HUES48 (cell line): ENCODE results near the gene BMAL1.

Experiments
- H3K27ac ChIP-seq: one replicate; pipeline ENCODE4 v1.7.0; 2013; ENCODE audit warnings: low read depth, low read length, inconsistent platforms
- H3K27me3 ChIP-seq: 2 replicates; pipeline ENCODE4 v1.6.1; 2013; ENCODE audit warnings: mild to moderate bottlenecking, low read length; ENCODE audit not compliant: control insufficient read depth, insufficient read depth
- H3K36me3 ChIP-seq: 2 replicates; pipeline ENCODE4 v1.6.1; 2013; ENCODE audit warnings: low read length; ENCODE audit not compliant: control insufficient read depth, insufficient read depth
- H3K4me1 ChIP-seq: 2 replicates; pipeline ENCODE4 v1.6.1; 2013; ENCODE audit warnings: mild to moderate bottlenecking, low read length; ENCODE audit not compliant: control insufficient read depth, insufficient read depth
- H3K4me3 ChIP-seq: 2 replicates; pipeline ENCODE4 v1.5.1; 2013; ENCODE audit warnings: mild to moderate bottlenecking, low read depth, low read length
- H3K9ac ChIP-seq: 2 replicates; pipeline ENCODE4 v1.6.1; 2013; ENCODE audit warnings: mild to moderate bottlenecking, low read depth, low read length, moderate library complexity
- H3K9me3 ChIP-seq: 2 replicates; pipeline ENCODE4 v1.6.1; 2013; ENCODE audit warnings: low read length; ENCODE audit not compliant: control insufficient read depth, insufficient read depth

BMAL1 gene

DNA sequence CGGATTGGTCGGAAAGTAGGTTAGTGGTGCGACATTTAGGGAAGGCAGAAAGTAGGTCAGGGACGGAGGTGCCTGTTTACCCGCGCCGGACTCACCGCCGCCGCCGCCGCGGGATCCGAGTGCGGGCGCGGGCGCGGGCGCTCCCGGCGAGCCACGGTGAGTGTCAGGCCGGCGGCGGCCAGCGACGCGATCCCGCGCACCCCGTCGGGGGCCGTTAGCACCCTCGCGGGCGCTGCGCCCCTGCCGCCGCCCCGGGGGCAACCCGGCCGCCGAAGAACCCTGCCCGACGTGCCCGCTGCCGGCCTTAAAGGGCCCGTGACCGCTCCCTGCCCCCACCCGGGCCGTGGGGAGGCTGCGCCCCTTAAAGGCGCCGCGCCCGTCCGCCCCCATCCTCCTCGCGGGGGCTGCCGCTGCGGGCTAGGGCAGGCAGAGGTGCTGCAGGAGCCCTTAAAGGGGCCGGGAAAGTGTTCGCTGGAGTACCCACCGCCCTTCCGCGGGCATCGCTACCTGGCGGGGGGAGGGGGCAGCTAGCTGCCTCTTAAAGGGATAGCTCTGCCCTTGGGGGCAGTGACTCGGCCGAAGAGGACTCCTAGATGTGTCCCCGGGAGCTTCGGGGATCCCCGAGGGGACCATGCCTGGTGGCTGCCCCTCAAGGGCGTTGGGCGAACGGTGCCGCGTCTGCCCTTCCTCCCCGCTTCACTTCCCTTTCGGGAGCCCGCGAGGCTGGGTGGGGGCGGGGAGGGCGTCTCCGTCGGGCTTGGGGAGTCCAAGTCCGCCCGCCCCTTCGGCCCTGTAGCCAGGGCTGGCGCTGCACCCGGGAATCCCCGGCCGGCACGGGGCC is at the start of gene BMAL1:
BMAL1 (plus strand) TSS at position 23 of the 841 bp plus-strand sequence. CDS start 76,519 bp downstream, outside the sequence.
- H3K4me1 ChIP-seq = peaks cover 11% of the 10 kb centered on the region; the same call in 1 of the 2 replicates
- H3K36me3 ChIP-seq = no peaks in the 10 kb centered on the region
- no peaks in the 10 kb centered on the region for H3K9me3 ChIP-seq
- H3K27ac ChIP-seq = no peak within 1 kb of the TSS
- no peak within 1 kb of the TSS; the same call in 1 of the 2 replicates for H3K9ac ChIP-seq
- H3K4me3 ChIP-seq = peak within 1 kb of the TSS; percentile 76
- peaks cover 72% of the 10 kb centered on the region for H3K27me3 ChIP-seq

DNA sequence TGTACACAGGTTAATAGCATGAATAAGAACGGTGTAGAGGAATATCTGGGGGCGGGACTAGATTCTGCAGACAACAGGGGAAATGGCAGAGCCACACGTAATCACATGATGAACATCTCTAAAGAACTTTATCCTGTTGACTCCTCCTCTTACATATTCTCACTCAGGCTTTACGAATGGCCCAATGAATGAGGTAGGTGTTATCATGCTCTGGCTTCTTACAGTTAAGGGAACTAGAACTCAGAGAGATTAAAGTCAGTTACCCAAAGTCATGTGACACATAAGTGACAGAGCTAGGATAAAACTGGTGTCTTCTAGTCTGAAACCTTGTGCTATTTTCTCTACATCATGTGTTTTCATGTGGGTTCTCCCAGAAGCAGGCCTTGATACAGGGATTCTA is 49.0 kb upstream of the BMAL1 start:
- H3K36me3 ChIP-seq = no peaks in the 10 kb centered on the region
- no peaks in the 10 kb centered on the region for H3K4me1 ChIP-seq
- H3K9ac ChIP-seq = no peak overlapping the region
- H3K27ac ChIP-seq = no peak overlapping the region
- no peaks in the 10 kb centered on the region for H3K9me3 ChIP-seq
- no peaks in the 10 kb centered on the region for H3K27me3 ChIP-seq
- no peak overlapping the region for H3K4me3 ChIP-seq

- H3K27ac ChIP-seq = no peak overlapping the region
- no peaks in the 10 kb centered on the region for H3K9me3 ChIP-seq
- no peaks in the 10 kb centered on the region for H3K36me3 ChIP-seq
- H3K9ac ChIP-seq = no peak overlapping the region
- no peaks in the 10 kb centered on the region for H3K4me1 ChIP-seq
- no peaks in the 10 kb centered on the region for H3K27me3 ChIP-seq
- H3K4me3 ChIP-seq = no peak overlapping the region
Observed at GRCh38 chr11:13229136-13229535, 48.5 kb upstream of the BMAL1 start.

DNA sequence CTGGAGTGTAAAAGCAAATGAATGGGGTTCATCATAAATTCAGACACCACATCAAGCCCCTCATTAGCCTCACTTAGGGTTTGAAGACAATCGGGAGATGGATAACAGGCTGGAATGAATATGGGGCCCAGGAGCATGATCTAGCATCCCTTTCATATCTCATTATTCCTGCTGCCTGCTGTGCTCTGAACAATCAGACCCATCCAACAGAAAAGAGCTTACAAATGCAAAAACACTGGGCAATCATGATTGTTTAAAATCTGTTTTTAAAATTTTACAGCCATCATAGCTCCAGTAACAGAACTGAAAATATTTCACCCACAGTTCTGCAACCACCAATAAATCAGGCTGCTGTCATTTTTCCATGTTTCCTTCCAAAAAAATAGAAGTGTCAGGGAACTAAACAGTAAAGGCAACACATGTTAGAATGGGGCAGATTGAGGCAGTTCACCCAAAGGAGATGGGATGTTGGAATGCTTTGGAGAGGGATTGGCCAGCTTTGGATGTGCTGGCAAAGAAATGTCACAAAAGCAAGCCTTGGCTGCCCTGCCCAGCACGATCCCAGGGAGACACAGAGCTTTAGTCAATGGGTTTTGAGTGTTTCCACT is 47.8 kb upstream of the BMAL1 start:
- no peaks in the 10 kb centered on the region for H3K9me3 ChIP-seq
- no peaks in the 10 kb centered on the region for H3K27me3 ChIP-seq
- H3K4me1 ChIP-seq = no peaks in the 10 kb centered on the region
- no peaks in the 10 kb centered on the region for H3K36me3 ChIP-seq
- H3K9ac ChIP-seq = no peak overlapping the region
- no peak overlapping the region for H3K27ac ChIP-seq
- no peak overlapping the region for H3K4me3 ChIP-seq

GRCh38 chr11:13233173-13233745 is 44.3 kb upstream of the BMAL1 start:
- Histone ChIP-seq H3K9me3 (no peaks in the 10 kb centered on the region), H3K36me3 (no peaks in the 10 kb centered on the region), H3K4me3 (no peak overlapping the region), H3K27ac (no peak overlapping the region), H3K27me3 (no peaks in the 10 kb centered on the region), H3K9ac (no peak overlapping the region), H3K4me1 (no peaks in the 10 kb centered on the region)

GRCh38 chr11:13235895-13236294 is 41.7 kb upstream of the BMAL1 start:
- Histone ChIP-seq H3K27me3 (no peaks in the 10 kb centered on the region), H3K4me1 (no peaks in the 10 kb centered on the region), H3K27ac (no peak overlapping the region), H3K36me3 (no peaks in the 10 kb centered on the region), H3K9ac (no peak overlapping the region), H3K4me3 (no peak overlapping the region), H3K9me3 (no peaks in the 10 kb centered on the region)

- no peaks in the 10 kb centered on the region for H3K27me3 ChIP-seq
- no peaks in the 10 kb centered on the region for H3K9me3 ChIP-seq
- no peak overlapping the region for H3K27ac ChIP-seq
- H3K4me1 ChIP-seq = no peaks in the 10 kb centered on the region
- no peaks in the 10 kb centered on the region for H3K36me3 ChIP-seq
- no peak overlapping the region for H3K4me3 ChIP-seq
- no peak overlapping the region for H3K9ac ChIP-seq
Observed at GRCh38 chr11:13236626-13237025, 41.0 kb upstream of the BMAL1 start.

DNA sequence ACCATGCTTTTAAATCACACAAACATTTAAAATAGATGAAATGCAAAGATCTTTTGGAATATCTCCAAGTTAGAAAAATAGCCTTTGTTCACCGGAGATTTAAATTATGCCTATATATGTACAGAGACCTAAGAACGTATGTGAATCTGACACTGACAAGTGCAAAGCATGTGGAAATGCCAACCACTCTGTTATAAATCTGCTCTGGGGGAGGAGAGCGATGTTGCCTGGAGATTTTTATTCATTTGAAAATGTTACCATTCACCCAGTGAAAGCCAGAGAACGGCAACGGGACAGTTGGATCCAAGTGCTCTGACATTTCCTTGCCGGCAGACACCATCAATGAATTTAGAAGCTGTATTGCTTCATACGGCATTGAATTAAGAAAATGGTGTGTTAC is 39.8 kb upstream of the BMAL1 start:
- no peak overlapping the region for H3K9ac ChIP-seq
- H3K4me3 ChIP-seq = no peak overlapping the region
- H3K36me3 ChIP-seq = no peaks in the 10 kb centered on the region
- no peaks in the 10 kb centered on the region for H3K4me1 ChIP-seq
- H3K27me3 ChIP-seq = no peaks in the 10 kb centered on the region
- no peaks in the 10 kb centered on the region for H3K9me3 ChIP-seq
- H3K27ac ChIP-seq = no peak overlapping the region

GRCh38 chr11:13238879-13239514 is 38.6 kb upstream of the BMAL1 start:
- H3K4me3 ChIP-seq = no peak overlapping the region
- H3K27ac ChIP-seq = no peak overlapping the region
- no peaks in the 10 kb centered on the region for H3K9me3 ChIP-seq
- 0 out of 2 replicates have a peak, but pooled peaks cover 6% of the 10 kb centered on the region for H3K4me1 ChIP-seq
- H3K36me3 ChIP-seq = no peaks in the 10 kb centered on the region
- no peak overlapping the region for H3K9ac ChIP-seq
- H3K27me3 ChIP-seq = no peaks in the 10 kb centered on the region

- Histone ChIP-seq H3K9ac (no peak overlapping the region), H3K27ac (no peak overlapping the region), H3K4me1 (0 out of 2 replicates have a peak, but pooled peaks cover 6% of the 10 kb centered on the region), H3K9me3 (no peaks in the 10 kb centered on the region), H3K27me3 (no peaks in the 10 kb centered on the region), H3K36me3 (no peaks in the 10 kb centered on the region), H3K4me3 (no peak overlapping the region)
Observed at GRCh38 chr11:13242564-13242963, 35.0 kb upstream of the BMAL1 start.
